Retinal pigment epithelial cell (primary cell): ENCODE data around the gene VPS36.
"Not testable (repeated sequence)": the region's sequence is repeated elsewhere in the genome, so short reads cannot be mapped to it uniquely, and the experiment has no call there.

ENCODE experiments used
- DNase-seq: peaks from one replicate; pipeline ENCODE4 v3.0.0-alpha.2; 2010; ENCODE audit warnings: low read depth
- H3K4me3 ChIP-seq: 2 replicates; pipeline ENCODE4 v1.5.1; 2011; ENCODE audit warnings: mild to moderate bottlenecking, low read length, control low read depth, moderate library complexity
- CTCF ChIP-seq: conservative IDR thresholded peaks from 2 replicates; pipeline ENCODE4 v1.5.1; 2011; ENCODE audit warnings: low read depth, low read length, control low read depth, inconsistent platforms

Gene VPS36

DNA sequence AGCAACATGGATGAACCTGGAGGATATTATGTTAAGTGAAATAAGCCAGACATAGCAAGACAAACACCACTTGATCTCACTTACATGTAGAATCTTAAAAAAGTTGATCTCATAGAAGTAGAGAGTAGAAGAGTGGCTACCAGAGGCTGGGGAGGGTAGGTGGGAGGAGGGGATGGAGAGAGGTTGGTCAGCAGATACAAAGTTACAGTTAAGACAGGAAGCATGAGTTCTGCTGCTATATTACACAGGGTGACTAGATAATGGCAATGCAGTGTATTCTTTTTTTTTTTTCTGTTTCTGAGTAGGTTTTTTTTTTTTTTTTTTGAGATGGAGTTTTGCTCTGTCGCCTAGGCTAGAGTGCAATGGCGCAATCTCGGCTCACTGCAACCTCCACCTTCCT, 29.2 kb downstream of the VPS36 start:
- no peak for DNase-seq
- no peak overlapping the region for H3K4me3 ChIP-seq
- TF ChIP-seq CTCF: no peak

DNA sequence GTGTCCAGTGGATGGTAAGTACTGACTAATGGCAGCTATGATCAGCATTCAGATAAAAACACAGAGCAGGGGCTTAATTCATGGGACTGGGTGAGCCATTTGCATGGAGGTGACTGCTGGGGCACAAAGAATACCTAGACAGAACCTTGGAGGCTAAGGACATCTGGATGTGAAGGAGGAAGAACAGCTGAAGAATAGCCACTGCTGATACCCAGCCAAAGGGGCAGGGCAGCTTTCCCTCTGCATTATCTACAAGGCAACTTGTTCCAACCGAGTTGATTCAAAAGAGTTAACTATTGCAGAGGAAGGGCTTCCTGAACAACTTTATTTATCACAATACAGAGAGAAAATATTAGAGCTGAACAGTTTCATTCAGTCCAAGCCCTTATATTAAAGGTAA, 31.4 kb downstream of the VPS36 start:
- DNase-seq: no peak
- H3K4me3 ChIP-seq: no peak overlapping the region
- no peak for TF ChIP-seq CTCF

- no peak for TF ChIP-seq CTCF
- DNase-seq: no peak
- no peak overlapping the region for H3K4me3 ChIP-seq
Observed at GRCh38 chr13:52414963-52415362, 35.5 kb downstream of the VPS36 start.

DNA sequence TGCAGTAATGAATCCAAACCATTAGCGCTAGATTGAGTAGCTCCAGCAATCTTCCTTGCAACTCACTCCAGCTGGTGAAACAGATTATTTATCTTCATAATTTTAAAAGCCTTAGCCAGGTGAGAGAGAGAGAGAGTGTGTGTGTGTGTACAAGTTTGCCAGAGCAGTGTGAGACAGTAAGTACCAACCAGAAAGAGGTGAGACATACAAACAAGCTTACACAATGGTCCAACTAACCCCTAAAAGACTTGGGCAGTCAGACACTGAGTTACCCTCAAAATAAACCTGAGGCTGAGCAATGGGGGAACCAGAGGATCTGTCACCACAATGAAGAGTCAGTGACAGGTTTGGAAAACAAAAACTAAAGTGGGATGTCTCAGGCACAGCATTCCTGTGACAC, 36.4 kb downstream of the VPS36 start:
- no peak for DNase-seq
- no peak for TF ChIP-seq CTCF
- H3K4me3 ChIP-seq: no peak overlapping the region

GRCh38 chr13:52412128-52412527, 38.3 kb downstream of the VPS36 start:
- H3K4me3 ChIP-seq: no peak overlapping the region
- TF ChIP-seq CTCF: no peak
- no peak for DNase-seq

- no peak for DNase-seq
- H3K4me3 ChIP-seq: no peak overlapping the region
- no peak for TF ChIP-seq CTCF
Observed at GRCh38 chr13:52411629-52412028, 38.8 kb downstream of the VPS36 start.

- not testable (repeated sequence) for DNase-seq, H3K4me3 ChIP-seq
Observed at GRCh38 chr13:52408071-52408658, 42.3 kb downstream of the VPS36 start.

DNA sequence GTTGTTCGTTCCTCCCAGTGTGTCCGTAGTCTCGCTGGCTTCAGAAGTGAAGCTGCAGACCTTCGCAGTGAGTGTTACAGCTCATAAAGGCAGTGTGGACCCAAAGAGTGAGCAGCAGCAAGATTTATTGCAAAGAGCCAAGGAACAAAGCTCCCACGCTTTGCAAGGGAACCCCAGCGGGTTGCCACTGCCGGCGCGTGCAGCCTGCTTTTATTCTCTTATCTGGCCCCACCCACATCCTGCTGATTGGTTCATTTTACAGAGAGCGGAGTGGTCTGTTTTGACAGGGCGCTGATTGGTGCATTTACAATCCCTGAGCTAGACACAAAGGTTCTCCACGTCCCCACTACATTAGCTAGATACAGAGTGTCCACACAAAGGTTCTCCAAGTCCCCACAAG, 43.0 kb downstream of the VPS36 start:
- DNase-seq: not testable (repeated sequence)

More for the DNA sequence above, 43.0 kb downstream of the VPS36 start:
- not testable (repeated sequence) for H3K4me3 ChIP-seq
